Gastrocnemius medialis (tissue), 4 donors: ENCODE results near the gene CRACDL.

Experiments
- POLR2A ChIP-seq, 2 donors: fragments of 450-650 bp; IDR thresholded peaks; one replicate each; pipeline ENCODE4 v1.6.1; 2017; ENCODE audit warnings: antibody characterized with exemption in 2 of 2, mild to moderate bottlenecking in 2 of 2, moderate library complexity in 2 of 2
- TF ChIP-seq, protein P1 (sequence below), 5 experiments: fragments of 450-650 bp in 3 of 5; fragments of 200-600 bp in 2 of 5; sonication (generic) in 2 of 5; IDR thresholded peaks in 4 of 5; conservative IDR thresholded peaks in 1 of 5; 1 replicate in 4 of 5; 2 replicates in 1 of 5; pipeline ENCODE4 v1.5.1; 2016 to 2019; ENCODE audit warnings: antibody characterized with exemption in 5 of 5, mild to moderate bottlenecking in 3 of 5, moderate library complexity in 3 of 5

DNA sequence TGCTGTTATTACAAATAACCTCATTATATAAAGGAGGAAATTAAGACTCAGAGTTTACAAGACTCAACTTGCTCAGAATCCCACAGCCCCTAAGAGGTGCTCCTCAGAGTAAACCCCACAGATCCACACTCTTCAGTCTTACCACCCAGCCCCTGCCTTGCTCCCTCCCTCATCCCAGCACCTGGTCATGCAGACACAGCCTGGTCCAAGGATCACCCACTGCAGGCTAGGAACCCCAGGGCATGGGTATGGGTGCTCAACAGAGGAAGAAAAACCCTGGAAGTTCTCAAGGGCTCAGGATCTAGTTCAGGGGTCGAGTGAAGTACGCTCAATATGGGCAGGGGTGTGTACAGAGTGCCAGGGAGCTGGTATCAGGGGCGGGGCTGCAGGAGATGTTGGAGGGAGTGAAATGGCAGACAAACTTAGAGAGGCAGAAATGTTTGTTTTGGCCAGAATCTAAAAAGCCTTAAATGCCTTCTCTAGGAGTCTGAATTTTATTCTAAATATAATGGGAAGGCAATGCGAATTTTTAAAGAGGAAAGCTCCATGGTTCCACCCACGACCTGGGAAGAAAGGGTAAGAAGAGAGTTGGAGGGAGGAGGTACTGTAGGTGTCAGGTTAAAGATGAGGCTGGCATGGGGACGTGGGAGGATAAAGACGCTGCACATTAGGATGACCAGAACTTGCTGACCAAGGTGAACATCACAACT is 126.0 kb downstream of the CRACDL start:
- TF ChIP-seq, protein P1, sequence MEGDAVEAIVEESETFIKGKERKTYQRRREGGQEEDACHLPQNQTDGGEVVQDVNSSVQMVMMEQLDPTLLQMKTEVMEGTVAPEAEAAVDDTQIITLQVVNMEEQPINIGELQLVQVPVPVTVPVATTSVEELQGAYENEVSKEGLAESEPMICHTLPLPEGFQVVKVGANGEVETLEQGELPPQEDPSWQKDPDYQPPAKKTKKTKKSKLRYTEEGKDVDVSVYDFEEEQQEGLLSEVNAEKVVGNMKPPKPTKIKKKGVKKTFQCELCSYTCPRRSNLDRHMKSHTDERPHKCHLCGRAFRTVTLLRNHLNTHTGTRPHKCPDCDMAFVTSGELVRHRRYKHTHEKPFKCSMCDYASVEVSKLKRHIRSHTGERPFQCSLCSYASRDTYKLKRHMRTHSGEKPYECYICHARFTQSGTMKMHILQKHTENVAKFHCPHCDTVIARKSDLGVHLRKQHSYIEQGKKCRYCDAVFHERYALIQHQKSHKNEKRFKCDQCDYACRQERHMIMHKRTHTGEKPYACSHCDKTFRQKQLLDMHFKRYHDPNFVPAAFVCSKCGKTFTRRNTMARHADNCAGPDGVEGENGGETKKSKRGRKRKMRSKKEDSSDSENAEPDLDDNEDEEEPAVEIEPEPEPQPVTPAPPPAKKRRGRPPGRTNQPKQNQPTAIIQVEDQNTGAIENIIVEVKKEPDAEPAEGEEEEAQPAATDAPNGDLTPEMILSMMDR (IDR thresholded peaks at IDR 0.05 in 4 of 5, conservative IDR thresholded peaks at IDR 0.05 in 1 of 5) = no peak
- TF ChIP-seq POLR2A (IDR thresholded peaks at IDR 0.05) = no peak
